Activated gamma-delta T cell treated with anti-CD3 and anti-CD28 coated beads, Interleukin-2, amount 50 U/mL, for 16 hours (primary cell): ENCODE results near the gene ABHD18.
"Not testable (repeated sequence)": the region's sequence is repeated elsewhere in the genome, so short reads cannot be mapped to it uniquely, and the experiment has no call there.

ENCODE experiments used
- DNase-seq: peaks from one replicate; pipeline ENCODE4 v3.0.0-alpha.2; 2020; ENCODE audit warnings: low read depth

The ABHD18 gene

DNA sequence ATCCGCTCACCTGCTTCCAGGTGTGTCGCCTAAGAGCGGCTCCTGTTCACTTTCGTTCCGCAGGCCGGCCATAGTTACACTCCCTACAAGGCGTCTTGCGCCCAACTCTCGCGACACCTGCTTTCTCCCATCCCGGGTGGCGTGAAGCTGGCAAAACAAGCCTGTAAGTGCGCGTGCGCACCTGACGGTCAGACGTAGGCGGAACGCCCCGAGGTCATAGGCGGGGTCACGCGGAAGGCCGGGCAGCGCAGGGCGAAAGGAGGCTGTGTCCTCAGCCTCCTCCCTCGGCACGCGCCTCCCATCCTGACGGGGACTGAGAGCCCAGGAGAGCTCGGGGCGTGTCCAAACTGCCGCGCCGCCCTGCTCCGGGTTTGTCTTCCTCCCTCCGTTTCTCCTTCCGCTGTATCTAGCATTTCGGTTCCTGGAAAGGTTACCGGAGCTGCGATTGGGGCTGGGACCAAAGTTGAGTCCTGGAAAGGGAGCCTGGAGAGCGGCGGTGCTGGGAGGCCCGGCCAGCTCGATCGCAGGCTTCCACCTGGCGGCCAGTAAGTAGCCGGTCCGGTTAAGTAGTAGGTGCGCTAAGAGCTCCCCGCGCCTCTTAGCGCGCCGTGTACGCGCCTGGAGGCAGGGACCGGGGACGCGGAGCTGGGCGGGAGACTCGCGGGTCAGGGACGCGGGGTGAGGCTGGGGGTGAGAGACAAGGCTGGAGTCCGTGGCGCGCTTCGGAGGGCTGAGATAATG lies at the start of gene ABHD18, which contains the start of gene MFSD8:
ABHD18 (plus strand) TSS at position 345 of the 741 bp plus-strand sequence. CDS start 17,550 bp downstream, outside the sequence.
MFSD8 (minus strand) TSS at position 112 of the 741 bp plus-strand sequence; CDS start at position 72, 40 bp downstream.
- peak; percentile 98 for DNase-seq

DNA sequence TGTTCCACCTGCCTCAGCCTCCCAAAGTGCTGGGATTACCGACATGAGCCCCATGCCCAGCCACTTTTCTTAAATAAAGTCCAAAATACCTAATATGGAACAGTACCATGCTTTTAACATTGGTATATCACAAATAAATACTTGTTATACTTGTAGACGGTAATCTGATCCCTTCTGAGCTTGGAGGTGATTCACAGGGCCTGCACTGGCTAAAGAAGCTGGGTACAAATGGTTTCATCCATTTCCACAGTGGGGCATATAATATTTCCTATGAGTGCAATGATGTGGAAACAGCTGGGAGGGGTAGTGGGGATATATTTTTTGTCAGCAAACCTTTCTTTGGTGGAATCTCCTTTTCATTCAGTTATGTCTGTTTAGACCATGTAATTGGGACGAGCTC lies 48.7 kb upstream of the ABHD18 start:
- DNase-seq, result no peak

DNA sequence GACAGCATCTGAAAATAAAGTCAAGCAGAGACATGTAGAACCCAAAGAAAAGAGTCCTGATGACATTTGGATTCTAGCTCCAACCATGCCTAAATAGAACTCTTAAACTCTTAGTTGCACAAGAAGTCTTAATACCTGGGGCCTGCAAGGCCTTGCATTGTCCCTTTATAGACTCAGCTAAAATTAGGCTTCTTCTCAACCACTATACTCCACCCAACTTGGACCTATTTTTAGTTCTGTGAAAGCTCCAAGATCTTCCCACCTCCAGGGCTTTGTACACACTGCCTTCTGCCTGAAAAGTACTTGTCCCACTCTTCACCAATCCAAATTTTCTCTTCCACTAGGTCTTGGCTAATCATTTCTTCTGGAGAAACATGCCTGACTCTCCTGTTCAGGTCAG lies 48.1 kb upstream of the ABHD18 start:
- no peak for DNase-seq

DNA sequence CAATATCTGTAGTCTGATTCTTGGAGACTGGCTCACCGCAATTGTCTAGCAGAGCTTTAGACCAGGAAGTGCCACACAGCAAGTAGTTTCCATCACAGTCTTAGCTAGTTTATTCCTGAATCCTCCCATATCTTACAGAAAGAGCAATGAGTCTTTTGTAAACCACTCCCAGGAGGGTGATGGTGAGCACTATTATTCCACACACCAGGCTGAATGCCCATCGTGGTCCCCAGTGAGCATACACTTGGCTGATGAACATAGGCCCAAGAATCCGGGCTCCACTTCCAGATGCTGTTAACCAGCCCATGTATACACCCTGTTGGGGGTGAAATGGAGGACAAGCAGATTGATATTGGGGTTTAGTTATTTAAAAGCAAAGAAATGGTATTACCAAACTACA lies 44.7 kb upstream of the ABHD18 start:
- DNase-seq, result no peak

DNA sequence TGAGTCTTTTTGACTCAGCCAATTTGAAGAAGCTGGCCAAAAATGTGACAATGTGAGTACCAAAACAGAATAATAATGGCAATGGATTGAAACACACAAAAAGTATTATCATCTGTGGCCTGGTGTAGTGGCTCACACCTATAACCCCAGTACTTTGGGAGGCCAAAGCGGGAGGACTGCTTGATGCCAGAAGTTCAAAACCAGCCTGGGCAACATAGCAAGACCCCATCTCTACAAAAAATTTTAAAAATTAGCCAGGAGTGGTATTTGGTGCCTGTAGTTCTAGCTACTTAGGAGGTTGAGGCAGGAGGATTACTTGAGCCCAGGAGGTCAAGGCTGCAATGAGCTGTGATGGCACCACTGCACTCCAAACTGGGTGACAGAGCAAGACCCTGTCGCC lies 43.0 kb upstream of the ABHD18 start:
- no peak for DNase-seq

DNA sequence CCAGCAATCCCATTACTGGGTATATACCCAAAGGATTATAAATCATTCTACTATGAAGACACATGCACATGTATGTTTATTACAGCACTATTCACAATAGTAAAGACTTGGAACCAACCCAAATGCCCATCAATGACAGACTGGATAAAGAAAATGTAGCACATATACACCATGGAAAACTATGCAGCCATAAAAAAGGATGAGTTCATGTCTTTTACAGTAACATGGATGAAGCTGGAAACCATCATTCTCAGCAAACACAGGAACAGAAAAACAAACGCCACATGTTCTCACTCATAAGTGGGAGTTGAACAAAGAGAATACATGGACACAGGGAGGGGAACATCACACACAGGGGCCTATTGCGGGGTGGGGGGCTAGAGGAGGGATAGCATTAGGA lies 39.5 kb upstream of the ABHD18 start:
- DNase-seq, result not testable (repeated sequence)

DNA sequence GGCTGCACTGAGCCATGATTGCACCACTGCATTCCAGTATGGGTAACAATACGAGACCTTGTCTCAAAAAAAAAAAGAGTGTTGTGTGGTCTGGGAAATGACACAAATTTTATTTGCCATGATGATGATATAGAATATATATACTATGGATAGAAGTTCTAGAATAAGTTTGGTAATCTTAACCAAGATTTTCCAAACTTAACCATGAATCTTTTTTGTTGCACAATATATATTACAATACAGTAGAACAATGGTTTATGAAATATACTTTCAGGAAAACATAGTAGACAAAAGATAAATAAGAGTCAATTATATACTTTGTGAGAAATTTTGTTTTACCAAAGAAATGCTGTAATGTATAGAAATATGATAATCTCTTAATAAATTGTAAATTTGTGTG lies 35.0 kb upstream of the ABHD18 start:
- DNase-seq, result no peak

DNA sequence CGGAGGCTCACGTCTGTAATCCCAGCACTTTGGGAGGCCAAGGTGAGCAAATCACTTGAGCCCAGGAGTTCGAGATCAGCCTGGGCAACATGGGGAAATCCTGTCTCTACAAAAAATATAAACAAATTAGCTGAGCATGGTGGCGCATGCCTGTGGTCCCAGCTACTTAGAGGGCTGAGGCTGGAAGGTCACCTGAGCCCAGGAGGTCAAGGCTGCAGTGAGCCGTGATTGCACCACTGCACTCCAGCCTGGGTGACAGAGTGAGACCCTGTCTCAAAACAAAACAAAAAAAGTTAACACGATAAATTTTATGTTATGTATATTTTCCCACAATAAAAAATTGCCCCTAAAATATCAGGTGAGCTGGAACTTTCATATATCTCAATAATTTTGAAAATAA lies 33.4 kb upstream of the ABHD18 start:
- not testable (repeated sequence) for DNase-seq

DNA sequence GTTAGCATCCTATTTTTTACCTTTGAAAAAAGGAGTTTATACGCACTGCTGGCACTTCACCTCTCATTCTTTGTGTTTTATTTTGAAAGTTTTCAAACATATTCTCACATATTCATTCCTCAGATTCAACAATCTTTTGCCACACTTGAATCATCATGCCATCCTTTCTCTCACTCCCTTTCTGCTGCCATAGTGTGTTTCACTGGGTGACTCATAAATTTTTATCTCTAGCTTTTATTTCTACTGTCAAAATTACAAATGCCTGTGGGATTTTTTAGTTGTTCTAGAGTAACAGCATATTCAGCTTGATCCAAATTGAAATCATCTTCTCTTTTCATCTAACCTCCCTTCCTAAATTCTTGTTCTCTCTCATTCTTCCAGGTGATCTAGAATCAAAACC lies 28.2 kb upstream of the ABHD18 start:
- DNase-seq, result no peak

DNA sequence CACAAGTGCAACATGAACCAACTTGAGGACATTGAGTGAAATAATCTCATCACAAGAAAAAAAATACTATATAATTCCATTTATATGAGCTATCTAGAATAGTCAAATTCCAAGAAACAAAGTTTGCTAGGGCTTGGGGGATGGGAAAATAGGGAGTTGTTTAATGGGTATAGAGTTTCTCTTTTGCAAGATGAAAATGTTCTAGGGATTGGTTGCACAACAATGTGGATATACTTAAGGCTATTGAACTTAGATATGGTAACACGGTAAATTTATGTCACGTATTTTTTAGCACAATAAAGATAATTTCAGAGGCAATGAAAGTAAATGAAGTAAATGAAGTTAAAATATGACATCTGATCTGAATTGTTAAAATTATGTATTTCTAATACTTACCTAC lies 8.1 kb upstream of the ABHD18 start:
- DNase-seq, result no peak

DNA sequence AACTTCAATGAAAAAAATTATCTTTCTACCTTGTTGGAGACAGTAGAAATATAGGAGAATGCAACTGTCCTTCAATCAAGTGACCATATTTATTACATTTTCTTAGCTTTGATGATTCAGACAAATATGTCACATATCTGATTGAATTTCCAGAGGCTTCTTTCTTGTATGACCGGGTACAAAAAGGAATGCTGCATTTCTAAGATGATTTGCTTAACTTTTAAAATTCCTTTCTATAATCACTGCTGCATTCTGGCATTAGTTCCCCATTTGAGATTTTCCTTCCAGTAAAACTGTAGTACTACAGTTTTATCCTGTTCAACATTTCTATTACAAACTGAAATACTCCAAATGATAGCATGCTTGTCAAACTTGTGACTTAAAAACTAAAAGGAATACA lies 5.4 kb upstream of the ABHD18 start:
- DNase-seq, result no peak

DNA sequence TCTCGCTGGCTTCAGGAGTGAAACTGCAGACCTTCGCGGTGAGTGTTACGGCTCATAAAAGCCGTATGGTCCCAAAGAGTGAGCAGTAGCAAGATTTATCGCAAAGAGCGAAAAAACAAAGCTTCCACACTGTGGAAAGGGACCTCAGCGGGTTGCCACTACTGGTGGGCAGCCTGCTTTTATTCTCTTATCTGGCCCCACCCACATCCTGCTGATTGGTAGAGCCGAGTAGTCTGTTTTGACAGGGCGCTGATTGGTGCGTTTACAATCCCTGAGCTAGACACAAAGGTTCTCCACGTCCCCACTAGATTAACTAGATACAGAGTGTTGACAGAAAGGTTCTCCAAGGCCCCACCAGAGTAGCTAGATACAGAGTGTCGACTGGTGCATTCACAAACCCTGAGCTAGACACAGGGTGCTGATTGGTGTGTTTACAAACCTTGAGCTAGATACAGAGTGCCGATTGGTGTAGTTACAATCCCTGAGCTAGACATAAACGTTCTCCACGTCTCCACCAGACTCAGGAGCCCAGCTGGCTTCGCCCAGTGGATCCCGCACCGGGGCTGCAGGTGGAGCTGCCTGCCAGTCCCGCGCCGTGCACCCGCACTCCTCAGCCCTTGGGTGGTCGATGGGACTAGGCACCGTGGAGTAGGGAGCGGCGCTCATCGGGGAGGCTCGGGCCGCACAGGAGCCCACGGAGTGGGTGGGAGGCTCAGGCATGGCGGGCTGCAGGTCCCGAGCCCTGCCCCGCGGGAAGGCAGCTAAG lies 1.4 kb upstream of the ABHD18 start:
- DNase-seq, result not testable (repeated sequence)

DNA sequence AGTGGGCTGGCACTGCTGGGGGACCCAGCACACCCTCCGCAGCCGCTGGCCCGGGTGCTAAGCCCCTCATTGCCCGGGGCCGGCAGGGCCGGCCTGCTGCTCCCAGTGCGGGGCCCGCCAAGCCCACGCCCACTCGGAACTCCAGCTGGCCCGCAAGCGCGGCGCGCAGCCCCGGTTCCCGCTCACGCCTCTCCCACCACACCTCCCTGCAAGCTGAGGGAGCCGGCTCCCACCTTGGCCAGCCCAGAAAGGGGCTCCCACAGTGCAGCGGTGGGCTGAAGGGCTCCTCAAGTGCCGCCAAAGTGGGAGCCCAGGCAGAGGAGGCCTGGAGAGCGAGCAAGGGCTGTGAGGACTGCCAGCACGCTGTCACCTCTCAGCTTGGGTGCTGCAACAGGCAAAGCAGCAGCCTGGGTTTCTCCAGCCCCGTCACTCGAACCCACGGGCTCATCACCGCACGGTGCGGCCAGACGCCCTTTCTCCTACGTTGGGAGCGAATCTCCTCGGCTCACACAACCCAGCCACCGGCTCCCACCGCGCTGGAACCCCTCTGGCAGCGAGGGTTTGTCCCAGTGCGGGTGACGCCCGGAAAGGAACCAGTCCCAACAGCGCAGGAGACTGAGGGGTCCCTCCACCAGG lies 662 bp upstream of the ABHD18 start:
- peak; percentile 12 for DNase-seq

DNA sequence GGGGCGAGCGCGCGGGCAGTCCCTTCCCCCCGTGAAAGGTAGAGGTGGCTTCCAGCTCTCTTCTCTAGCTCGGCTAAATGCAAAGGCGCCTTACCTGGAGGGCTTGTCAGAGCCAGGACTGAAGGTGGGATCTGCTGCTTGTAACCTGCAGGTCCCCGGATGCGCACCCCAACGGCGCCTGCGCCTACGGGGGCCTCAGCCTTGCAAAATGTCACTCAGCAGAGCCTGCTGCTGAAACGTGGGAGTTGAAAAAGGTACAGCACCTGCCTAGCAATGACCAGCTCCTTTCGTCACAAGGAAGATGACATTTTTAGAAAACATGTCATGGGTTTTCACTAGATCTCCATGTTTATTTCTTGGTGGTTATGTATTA lies 583 bp downstream of the ABHD18 start:
- DNase-seq, result peak; percentile 58

DNA sequence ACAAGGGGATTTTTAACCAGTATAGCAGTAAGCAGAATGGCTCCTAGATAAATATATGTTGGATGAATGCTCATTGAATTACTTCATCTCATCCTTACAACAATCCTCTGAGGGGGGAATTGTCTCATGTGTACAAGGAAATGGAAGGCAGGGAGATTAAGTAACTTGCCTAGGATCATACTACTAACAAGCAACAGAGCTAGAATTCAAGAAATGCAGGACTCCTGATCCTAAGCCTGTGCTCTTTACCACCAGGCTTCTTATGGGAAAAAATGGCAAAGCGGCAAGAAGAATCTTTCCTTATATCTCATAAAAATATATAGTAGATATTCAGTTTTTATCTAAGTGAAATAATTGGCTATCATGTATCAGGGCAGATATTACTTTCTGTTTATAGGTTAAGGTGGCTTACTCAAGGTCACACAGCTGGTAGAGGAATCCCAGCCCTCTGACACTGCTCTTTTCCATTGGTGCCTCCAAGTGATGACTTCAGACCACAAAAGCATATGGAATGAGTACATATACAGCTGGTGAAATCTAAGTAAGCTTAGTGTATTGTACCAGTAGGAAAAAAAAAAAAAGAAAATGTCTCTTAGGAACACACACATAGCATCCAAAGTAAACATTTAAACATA lies 2.1 kb downstream of the ABHD18 start:
- no peak for DNase-seq

DNA sequence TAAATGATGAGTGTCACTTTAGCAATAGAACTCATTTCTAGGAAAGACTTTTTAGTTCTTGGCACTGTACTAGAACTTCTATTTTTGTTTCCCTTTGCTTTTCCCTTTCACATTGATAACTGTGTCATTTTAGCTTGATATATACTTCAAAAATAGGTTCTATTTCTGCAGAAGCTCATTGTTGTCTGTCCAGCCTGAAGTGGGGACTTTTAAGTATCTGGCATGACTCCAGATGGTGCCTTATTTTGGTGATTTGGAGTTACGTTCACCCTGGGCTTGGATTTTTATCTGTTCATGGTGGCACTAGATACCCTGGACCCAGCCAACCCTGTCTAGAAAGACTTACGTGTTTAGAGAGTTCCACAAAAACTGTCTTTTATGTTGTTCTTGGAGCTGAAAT lies 3.4 kb downstream of the ABHD18 start:
- DNase-seq, result no peak

DNA sequence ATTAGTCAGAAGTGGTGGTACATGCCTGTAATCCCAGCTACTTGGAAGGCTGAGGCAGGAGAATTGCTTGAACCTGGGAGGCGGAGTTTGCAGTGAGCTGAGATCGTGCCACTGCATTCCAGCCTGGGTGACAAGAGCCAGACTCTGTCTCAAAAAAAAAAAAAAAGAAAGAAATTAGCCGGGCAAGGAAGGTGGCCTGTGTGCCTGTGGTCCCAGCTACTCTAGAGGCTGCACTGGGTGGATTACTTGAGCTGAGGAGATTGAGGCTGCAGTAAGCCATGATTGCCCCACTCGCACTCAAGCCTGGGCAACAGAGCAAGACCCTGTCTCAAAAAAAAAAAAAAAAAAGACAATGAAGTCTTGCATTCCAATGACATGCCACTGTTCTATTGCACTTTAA lies 5.7 kb downstream of the ABHD18 start:
- not testable (repeated sequence) for DNase-seq

DNA sequence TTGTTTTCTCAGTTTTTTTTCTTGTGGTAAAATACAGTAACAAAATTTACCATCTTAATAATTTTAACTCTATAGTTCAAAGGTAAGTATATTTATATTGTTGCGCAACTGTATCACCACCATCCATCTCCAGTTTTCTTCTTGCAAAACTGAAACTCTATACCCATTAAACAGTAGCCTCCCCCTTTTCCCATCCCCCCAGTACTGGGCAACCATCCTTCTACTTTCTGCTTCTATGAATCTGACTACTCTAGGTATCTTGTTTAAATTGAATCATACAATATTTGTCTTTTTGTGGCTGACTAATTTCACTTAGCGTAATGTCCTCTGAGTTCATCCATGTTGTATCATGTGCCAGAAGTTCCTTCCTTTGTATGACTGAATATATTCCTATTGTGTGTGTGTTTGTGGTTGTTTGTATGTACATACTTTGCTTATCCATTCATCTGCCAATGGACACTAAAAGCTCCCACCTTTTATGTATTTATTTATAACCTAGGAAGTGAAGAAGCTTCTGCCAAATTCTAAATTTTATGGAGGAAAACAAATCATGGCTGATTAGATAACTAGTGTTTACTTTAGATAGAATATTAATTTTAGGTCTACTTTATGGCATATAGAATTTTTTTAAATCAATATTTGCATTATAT lies 10.0 kb downstream of the ABHD18 start:
- no peak for DNase-seq

DNA sequence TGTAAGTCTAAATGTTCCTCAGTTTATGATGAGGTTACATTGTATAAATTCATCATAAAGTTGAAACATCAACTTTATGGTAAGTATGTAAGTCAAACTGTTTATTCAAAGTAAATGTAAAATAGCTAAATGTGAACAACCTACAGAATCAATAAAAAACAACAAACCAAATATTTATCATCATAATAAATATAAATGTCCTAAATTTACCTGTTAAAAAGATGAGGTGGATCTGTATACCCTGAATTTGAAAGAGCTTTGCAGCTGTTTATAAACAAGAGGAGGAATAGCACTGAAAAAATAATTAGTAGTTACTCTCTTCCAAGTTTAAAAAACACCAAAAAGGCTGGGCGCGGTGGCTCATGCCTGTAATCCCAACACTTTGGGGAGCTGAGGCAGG lies 13.7 kb downstream of the ABHD18 start:
- no peak for DNase-seq

DNA sequence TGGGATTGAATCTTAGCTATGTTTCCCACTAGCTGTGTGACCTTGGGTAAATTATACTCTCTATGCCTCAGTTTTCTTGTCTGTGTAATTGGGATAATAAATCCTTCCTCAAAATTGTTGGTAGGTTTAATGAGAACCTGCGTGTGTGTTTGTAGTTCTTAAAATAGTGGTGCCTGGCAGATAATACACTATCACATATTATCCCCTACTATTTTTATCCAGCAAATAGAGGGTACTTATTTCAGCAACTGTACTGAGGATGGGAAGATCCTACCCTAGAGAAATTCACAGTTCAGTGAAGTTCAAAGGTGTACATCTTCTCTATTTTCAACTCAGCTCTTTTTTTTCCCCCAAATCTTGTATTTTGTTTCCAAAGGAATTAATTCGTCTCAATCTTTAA lies 17.2 kb downstream of the ABHD18 start:
- no peak for DNase-seq

DNA sequence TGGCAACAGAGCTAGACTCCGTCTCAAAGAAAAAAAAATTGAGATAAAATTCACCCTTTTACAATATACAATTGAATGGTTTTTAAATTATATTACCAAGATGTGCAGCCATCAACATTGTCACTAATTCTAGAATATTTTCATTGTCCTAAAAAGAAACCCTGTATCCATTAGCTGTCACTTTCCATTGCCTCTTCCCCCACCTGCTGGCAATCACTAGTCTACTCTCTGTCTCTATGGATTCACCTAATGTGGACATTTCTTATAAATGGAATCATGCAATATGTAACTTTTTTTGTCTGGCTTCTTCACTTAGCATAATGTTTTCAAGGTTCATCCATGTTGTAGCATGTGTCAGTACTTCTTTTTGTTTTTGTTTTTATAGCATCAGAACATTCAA lies 20.8 kb downstream of the ABHD18 start:
- DNase-seq, result no peak

DNA sequence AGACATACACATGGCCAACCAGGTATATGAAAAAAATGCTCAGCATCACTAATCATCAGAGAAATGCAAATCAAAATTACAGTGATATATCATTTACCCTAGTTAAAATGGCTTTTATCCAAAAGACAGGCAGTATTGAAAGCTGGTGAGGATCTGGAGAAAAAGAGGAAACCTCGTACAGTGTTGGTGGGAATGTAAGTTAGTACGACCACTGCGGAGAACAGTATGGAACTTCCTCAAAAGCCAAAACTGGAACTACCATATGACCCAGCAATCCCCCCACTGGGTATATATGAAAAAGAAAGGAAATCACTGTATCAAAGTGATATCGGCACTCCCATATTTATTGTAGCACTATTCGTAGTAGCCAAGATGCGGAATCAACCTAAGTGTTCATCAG lies 23.4 kb downstream of the ABHD18 start:
- DNase-seq, result no peak
